Tongue (tissue), 2 donors: ENCODE measurements around the gene ATP11A. TPM values are rescaled to one million over a fixed set of nuclear protein-coding genes. Genes with fewer than 3 reads are reported as not detected.
A peak's percentile ranks its signal among the peaks of the same experiment; 100 is the strongest.
"Not testable (repeated sequence)": the region's sequence is repeated elsewhere in the genome, so short reads cannot be mapped to it uniquely, and the experiment has no call there.

Source experiments
- DNase-seq: peaks from one replicate; pipeline ENCODE4 v3.0.0-alpha.2; 2015
- total RNA-seq: library from RNA; depleted of rRNA; stranded (reverse); fragments of >200 nt; gene quantifications from one replicate; pipeline ENCODE4 v1.2.3, GENCODE V29; 2014

The ATP11A gene
- total RNA-seq, 1 donor from 2014 or later: 38.0 TPM

- no peak for DNase-seq
These were observed 110.2 kb downstream of the ATP11A start for GRCh38 chr13:112800057-112800456.

- not testable (repeated sequence) for DNase-seq
These were observed 111.0 kb downstream of the ATP11A start for GRCh38 chr13:112800807-112801206.

- no peak for DNase-seq
These were observed 113.0 kb downstream of the ATP11A start for GRCh38 chr13:112802802-112803195.

- no peak for DNase-seq
These were observed 113.6 kb downstream of the ATP11A start for GRCh38 chr13:112803422-112803821.

- DNase-seq: no peak
These were observed 114.5 kb downstream of the ATP11A start for GRCh38 chr13:112804374-112804773.

- DNase-seq: peak; percentile 53
These were observed 117.2 kb downstream of the ATP11A start for GRCh38 chr13:112806739-112807652.

- DNase-seq: no peak
These were observed 118.0 kb downstream of the ATP11A start for GRCh38 chr13:112807653-112808376.

GRCh38 chr13:112808377-112809140 is 118.7 kb downstream of the ATP11A start:
- DNase-seq: no peak

GRCh38 chr13:112809332-112810315 is 119.8 kb downstream of the ATP11A start:
- DNase-seq: peak; percentile 10

- no peak for DNase-seq
These were observed 120.8 kb downstream of the ATP11A start for GRCh38 chr13:112810608-112811007.

GRCh38 chr13:112812306-112813055 is 122.6 kb downstream of the ATP11A start:
- DNase-seq: no peak

GRCh38 chr13:112813552-112813951 is 123.7 kb downstream of the ATP11A start:
- DNase-seq: no peak

GRCh38 chr13:112814905-112815585 is 125.2 kb downstream of the ATP11A start:
- no peak for DNase-seq

GRCh38 chr13:112815871-112816270 is 126.0 kb downstream of the ATP11A start:
- no peak for DNase-seq

GRCh38 chr13:112818040-112818697 is 128.3 kb downstream of the ATP11A start:
- no peak for DNase-seq

GRCh38 chr13:112818698-112819045 is 128.8 kb downstream of the ATP11A start:
- no peak for DNase-seq

GRCh38 chr13:112819111-112819510 is 129.3 kb downstream of the ATP11A start:
- DNase-seq: no peak

- DNase-seq: peak; percentile 25
These were observed 130.0 kb downstream of the ATP11A start for GRCh38 chr13:112819816-112820215.

GRCh38 chr13:112820318-112820717 is 130.5 kb downstream of the ATP11A start:
- no peak for DNase-seq
